OCI-LY7 (cell line): Measurements from ENCODE around the gene ST6GAL1.
"Not testable (repeated sequence)": the region's sequence is repeated elsewhere in the genome, so short reads cannot be mapped to it uniquely, and the experiment has no call there.

Experiments
- CTCF ChIP-seq: fragments of 200-600 bp; sonication (generic); conservative IDR thresholded peaks from 2 replicates; pipeline ENCODE4 v1.5.1; 2014; ENCODE audit warnings: mild to moderate bottlenecking, antibody characterized with exemption, low read length, moderate library complexity, mixed read lengths
- EZH2phosphoT487 ChIP-seq: fragments of 200-600 bp; sonication (generic); IDR thresholded peaks from 2 replicates; pipeline ENCODE4 v1.6.1; 2018; ENCODE audit warnings: low read depth, borderline replicate concordance, mild to moderate bottlenecking, mixed run types, antibody characterized with exemption, low read length, moderate library complexity, mixed read lengths

- not testable (repeated sequence) for TF ChIP-seq CTCF, EZH2phosphoT487
These were observed 122.1 kb downstream of the ST6GAL1 start for GRCh38 chr3:187052427-187052826.
